D721Med (cell line): Measurements from ENCODE around the gene IL6ST.

Source experiments
- DNase-seq: peaks from one replicate; pipeline ENCODE4 v3.0.0; 2011; ENCODE audit warnings: low spot score; ENCODE audit not compliant: insufficient read length
- FAIRE-seq: peaks from 2 replicates; lab custom pipeline; 2011; peaks lifted over from hg19 to GRCh38; lab: Jason Lieb, UNC
- TF ChIP-seq, protein P1 (sequence below): IDR thresholded peaks from 2 replicates; pipeline ENCODE4 v1.5.1; 2012; ENCODE audit warnings: mild to moderate bottlenecking, control low read depth; ENCODE audit not compliant: insufficient read depth; ENCODE audit errors: missing control alignments

Gene IL6ST

DNA sequence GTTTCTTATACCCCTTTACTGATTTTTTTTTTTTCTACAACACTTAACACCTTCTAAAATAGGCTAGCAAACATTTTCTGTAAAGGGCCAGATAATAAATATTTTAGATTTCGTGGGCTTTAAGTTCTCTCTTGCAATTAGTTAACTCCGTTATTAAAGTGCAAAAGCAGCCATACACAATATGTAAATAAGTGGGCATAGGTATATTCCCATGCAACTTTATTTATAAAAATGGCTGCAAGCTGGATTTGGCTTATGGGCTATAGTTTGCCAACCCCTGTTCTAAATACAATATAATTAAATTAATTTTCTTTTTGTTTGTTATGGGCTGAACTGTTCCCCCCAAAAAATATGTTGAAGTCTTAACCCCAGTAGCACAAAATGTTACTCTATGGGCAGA lies 10.8 kb downstream of the IL6ST start:
- TF ChIP-seq, protein P1, sequence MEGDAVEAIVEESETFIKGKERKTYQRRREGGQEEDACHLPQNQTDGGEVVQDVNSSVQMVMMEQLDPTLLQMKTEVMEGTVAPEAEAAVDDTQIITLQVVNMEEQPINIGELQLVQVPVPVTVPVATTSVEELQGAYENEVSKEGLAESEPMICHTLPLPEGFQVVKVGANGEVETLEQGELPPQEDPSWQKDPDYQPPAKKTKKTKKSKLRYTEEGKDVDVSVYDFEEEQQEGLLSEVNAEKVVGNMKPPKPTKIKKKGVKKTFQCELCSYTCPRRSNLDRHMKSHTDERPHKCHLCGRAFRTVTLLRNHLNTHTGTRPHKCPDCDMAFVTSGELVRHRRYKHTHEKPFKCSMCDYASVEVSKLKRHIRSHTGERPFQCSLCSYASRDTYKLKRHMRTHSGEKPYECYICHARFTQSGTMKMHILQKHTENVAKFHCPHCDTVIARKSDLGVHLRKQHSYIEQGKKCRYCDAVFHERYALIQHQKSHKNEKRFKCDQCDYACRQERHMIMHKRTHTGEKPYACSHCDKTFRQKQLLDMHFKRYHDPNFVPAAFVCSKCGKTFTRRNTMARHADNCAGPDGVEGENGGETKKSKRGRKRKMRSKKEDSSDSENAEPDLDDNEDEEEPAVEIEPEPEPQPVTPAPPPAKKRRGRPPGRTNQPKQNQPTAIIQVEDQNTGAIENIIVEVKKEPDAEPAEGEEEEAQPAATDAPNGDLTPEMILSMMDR, result no peak
- FAIRE-seq, result no peak
- DNase-seq, result no peak

DNA sequence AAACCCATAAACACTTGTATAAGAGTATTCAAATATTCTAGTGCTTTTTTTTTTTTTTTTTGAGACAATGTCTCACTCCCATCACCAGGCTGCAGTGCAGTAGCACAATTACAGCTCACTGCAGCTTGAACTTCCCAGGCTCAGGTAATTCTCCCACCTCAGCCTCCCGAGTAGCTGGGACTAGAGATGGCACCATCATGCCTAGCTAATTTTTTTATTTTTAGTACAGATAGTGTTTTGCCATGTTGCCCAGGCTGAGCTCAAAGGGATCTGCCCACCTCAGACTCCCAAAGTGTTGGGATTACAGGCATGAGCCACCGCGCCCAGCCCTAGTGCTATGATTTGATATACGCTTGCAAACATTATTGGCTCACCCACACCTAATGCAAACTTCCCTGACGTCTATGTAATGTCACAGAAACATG lies 11.8 kb downstream of the IL6ST start:
- FAIRE-seq (no peak), DNase-seq (no peak)
- TF ChIP-seq, protein P1, result no peak

DNA sequence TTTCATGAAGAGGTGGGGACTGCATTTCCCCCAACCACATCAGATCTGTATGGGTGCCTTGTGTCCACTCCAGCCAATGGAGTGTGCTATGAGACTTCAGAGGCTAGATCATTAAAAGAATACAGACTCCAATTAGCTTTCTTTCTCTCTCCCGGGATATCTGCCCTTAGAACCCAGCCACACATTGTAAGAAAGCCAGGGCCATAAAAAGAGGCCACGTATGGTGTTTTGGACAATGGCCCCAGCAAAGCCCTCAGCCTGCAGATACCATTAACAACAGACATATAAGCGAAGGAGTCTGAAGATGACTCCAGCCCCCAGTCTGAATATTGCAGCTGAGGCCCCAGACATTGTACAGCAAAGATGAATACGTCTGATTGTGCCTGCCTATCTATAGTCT lies 21.5 kb downstream of the IL6ST start:
- TF ChIP-seq, protein P1, result no peak
- FAIRE-seq, result no peak

DNA sequence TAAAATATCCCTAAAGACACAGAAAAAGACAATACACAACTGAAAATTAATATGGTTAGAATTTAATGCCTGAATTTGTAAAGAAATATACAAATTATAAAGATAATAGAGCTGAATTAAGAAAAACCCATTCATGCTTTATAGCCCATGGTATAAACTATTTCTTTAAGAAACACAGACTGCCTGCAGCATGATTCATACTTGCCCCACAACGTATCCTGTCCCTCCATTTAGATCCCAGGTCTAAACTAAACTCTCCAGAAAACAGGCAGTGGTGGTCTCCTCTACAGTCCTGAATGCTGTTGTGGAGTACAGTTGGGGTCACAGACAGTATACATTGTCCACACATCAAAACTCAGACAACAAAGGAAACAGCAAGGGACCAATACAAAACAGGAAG lies 24.8 kb downstream of the IL6ST start:
- FAIRE-seq (no peak), DNase-seq (no peak)
- TF ChIP-seq, protein P1, result no peak

More for the DNA sequence above, 21.5 kb downstream of the IL6ST start:
- DNase-seq, result no peak

DNA sequence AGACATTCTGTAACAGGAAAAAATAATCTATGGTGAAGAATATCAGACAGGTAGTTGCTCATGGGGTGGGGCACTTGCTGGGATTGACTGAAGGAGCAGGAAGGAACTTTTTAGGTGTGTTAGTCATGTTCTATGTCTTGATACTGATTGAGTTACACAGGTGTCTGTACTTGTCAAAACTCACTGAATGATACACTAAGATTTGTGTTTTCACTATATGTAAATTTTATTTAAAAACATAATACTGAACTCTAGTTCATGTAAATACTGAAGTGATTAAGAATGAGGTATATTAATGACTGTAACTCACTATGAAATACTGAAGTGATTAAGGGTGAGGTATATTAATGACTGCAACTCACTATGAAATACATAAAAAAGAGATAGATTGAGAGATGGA lies 28.5 kb downstream of the IL6ST start:
- DNase-seq, result no peak
- TF ChIP-seq, protein P1, result no peak
- no peak for FAIRE-seq

DNA sequence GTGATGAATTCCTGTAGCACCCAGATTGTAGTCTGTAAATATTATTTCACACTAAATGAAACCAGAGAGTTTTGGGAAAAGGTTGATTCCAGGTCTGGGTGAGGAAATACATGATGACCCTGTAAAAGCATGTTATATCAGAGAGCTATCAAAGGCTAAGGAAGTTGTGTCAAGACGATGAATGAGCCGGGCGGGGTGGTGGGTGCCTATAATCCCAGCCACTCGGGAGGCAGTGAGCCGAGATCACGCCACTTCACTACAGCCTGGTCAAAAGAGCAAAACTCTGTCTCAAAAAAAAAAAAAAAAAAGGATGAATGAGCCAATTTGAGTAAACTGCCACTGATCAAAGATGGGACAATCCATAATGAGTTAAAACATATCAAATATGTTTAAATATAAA lies 29.2 kb downstream of the IL6ST start:
- FAIRE-seq (no peak), DNase-seq (no peak)
- TF ChIP-seq, protein P1, result no peak

DNA sequence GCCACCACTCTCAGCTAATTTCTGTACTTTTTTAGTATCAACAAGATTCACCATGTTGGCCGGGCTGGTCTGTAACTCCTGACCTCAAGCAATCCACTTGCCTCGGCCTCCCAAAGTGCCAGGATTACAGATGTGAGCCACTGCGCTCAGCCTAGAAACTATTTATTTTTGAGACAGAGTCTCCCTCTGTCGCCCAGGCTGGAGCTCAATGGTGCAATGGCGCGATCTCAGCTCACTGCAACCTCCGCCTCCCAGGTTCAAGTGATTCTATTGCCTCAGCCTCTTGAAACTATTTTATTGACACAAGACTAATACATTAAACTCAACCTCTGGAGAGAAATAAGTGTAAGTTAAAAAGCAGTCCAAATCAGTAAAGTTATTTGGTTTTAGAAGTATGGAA lies 34.0 kb downstream of the IL6ST start:
- no peak for FAIRE-seq
- TF ChIP-seq, protein P1, result no peak
- no peak for DNase-seq
